ENCODE measurements around the gene SOX9.

SOX9 gene

GRCh38 chr17:72097144-72097543 lies 23.7 kb upstream of the SOX9 start:
- no peak overlapping the region for H3K4me3 ChIP-seq (ENCODE audit: low read depth, low read length)
- TF ChIP-seq, protein P1, sequence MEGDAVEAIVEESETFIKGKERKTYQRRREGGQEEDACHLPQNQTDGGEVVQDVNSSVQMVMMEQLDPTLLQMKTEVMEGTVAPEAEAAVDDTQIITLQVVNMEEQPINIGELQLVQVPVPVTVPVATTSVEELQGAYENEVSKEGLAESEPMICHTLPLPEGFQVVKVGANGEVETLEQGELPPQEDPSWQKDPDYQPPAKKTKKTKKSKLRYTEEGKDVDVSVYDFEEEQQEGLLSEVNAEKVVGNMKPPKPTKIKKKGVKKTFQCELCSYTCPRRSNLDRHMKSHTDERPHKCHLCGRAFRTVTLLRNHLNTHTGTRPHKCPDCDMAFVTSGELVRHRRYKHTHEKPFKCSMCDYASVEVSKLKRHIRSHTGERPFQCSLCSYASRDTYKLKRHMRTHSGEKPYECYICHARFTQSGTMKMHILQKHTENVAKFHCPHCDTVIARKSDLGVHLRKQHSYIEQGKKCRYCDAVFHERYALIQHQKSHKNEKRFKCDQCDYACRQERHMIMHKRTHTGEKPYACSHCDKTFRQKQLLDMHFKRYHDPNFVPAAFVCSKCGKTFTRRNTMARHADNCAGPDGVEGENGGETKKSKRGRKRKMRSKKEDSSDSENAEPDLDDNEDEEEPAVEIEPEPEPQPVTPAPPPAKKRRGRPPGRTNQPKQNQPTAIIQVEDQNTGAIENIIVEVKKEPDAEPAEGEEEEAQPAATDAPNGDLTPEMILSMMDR (IDR thresholded peaks at IDR 0.05; ENCODE audit: insufficient read depth, low read length, missing control alignments), result no peak
- ChIA-PET POLR2A (no interaction called here), CTCF (no interaction called here)
- no peak for DNase-seq (ENCODE audit: low read depth, low spot score)

- H3K4me3 ChIP-seq (ENCODE audit: low read depth, low read length), result no peak overlapping the region
These were observed 20.9 kb upstream of the SOX9 start for GRCh38 chr17:72099919-72100318.

GRCh38 chr17:72100470-72100869 lies 20.4 kb upstream of the SOX9 start:
- DNase-seq (ENCODE audit: low read depth, low spot score), result no peak
- TF ChIP-seq, protein P1 (IDR thresholded peaks at IDR 0.05; ENCODE audit: insufficient read depth, low read length, missing control alignments), result no peak
- POLR2A ChIA-PET, result no interaction called here
- no peak overlapping the region for H3K4me3 ChIP-seq (ENCODE audit: low read depth, low read length)
- CTCF ChIA-PET, result no interaction called here

More at GRCh38 chr17:72099919-72100318, 20.9 kb upstream of the SOX9 start:
- ChIA-PET CTCF (no interaction called here), POLR2A (no interaction called here)
- TF ChIP-seq, protein P1 (IDR thresholded peaks at IDR 0.05; ENCODE audit: insufficient read depth, low read length, missing control alignments), result no peak
- DNase-seq (ENCODE audit: low read depth, low spot score), result no peak

DNA sequence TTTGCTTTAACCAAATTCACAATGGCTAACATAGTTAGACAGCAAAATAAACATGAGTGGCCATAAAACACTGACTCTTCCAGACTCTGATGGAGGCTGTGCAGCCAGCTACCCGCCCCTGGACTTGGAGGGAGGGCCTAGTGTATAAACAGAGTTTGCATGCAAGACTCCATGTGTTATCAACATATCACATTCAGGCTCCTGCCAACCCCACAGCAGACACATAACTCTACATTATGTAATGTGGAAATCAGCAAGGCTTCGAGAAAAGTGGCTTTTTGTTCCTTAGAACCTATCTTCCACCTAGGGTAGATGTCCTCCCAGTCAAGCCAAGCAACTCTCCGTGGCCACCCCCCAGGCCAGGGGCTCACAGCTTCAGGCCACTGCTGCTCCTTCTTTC lies 19.3 kb upstream of the SOX9 start:
- DNase-seq (ENCODE audit: low read depth, low spot score), result no peak
- TF ChIP-seq, protein P1 (IDR thresholded peaks at IDR 0.05; ENCODE audit: insufficient read depth, low read length, missing control alignments), result no peak
- POLR2A ChIA-PET, result no interaction called here
- CTCF ChIA-PET, result no interaction called here
- H3K4me3 ChIP-seq (ENCODE audit: low read depth, low read length), result no peak overlapping the region

GRCh38 chr17:72102366-72102765 lies 18.5 kb upstream of the SOX9 start:
- ChIA-PET CTCF (no interaction called here), POLR2A (no interaction called here)
- TF ChIP-seq, protein P1 (IDR thresholded peaks at IDR 0.05; ENCODE audit: insufficient read depth, low read length, missing control alignments), result no peak
- H3K4me3 ChIP-seq (ENCODE audit: low read depth, low read length), result no peak overlapping the region
- DNase-seq (ENCODE audit: low read depth, low spot score), result no peak

GRCh38 chr17:72104164-72104862 lies 16.5 kb upstream of the SOX9 start:
- ChIA-PET POLR2A (no interaction called here), CTCF (no interaction called here)
- no peak overlapping the region for H3K4me3 ChIP-seq (ENCODE audit: low read depth, low read length)
- DNase-seq (ENCODE audit: low read depth, low spot score), result no peak
- TF ChIP-seq, protein P1 (IDR thresholded peaks at IDR 0.05; ENCODE audit: insufficient read depth, low read length, missing control alignments), result no peak
